Amniotic stem cell (primary cell): Measurements from ENCODE around the gene PIP5K1B.

Source experiments
- DNase-seq: peaks from one replicate; lab custom pipeline; 2025; lab: John Stamatoyannopoulos, UW

PIP5K1B gene

DNA sequence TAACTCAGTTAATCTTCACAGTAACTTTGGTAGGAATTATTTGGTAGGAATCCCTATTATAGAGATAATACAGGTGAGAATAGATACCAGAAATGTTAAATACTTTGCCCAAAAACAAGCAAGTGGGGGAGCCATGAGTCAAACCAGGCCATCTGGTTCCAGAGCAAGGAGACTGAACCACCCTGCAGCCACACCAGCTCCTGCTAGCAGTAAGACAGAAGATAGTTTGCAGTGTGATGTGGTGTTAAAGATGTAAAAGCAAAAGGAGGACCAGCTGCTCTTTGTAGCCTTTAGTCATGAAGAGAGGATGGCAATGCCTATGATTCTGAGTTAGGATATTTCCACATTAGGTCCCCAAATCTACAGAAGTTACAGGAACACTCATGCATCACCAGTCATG lies 207.5 kb downstream of the PIP5K1B start:
- no peak for DNase-seq

DNA sequence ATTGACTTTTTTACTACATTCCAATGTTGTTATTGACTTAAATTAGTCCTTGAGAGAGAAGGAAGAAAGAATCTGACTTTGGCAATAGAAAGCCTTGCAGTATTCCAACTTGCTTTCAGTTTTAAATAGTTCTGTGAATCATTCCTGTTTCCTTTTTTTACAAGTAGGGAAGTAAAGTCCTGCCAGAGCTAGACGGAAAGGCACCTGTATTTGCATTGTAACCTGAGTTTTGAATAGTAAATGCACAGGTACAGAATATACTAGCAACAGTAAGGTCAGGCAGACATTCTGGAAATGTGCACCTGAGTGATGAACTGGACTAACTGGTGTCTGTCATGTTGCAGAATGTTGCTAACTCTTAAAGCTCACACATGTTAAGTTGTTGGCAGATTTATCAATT lies 208.0 kb downstream of the PIP5K1B start:
- no peak for DNase-seq

DNA sequence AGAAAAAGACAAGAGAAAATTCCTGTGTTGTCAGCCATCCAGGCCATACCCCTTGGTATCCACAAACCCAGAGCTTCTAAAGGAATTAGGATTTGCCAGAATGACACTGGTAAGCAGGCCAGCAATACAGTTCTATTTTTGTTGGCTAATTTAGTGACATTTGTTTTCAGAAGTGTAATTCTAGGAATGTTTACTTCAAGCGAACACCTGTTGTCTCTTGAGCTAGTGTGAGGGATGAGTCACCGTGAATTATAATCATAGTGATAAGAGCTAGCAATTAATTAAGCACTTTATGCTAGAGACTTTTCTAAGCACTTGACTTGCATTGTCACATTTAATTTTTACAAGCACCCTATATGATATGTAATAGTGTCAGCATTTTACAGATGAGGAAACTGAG lies 209.7 kb downstream of the PIP5K1B start:
- no peak for DNase-seq

DNA sequence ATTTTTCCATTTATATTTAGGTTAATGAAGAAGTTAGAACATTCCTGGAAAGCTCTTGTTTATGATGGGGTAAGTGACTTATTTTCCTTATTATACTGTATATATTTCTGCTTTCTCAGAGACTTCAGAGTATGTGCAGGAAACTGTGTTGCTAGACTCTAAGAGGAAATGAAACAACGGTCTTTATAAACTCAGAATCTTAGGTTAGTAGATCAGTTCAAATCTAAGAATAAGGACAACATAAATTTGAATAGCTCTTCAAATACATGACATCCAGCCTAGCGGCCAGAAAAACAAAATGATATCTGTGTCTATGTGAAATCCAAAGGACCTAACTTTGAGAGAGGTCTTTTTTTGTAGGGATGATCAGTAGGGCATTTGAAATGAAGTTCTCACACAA lies 214.6 kb downstream of the PIP5K1B start:
- no peak for DNase-seq

DNA sequence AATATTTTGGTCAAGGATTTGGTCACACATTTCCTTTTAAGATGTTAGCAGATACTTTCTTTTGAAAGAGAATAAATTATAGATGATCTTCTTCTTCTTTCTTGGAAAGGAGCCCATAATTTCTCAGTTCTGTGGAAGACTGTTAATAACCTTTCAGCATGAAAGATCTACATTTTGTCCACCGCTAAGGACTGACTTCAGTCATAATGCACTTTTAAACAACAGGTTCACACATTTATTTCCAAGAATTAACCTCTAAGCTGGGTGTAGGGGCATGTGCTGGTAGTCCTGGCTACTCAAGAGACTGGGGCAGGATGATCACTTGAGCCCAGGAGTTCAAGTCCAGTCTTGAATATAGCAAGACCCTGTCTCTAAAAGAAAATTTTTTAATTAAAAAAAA lies 215.9 kb downstream of the PIP5K1B start:
- DNase-seq: no peak

DNA sequence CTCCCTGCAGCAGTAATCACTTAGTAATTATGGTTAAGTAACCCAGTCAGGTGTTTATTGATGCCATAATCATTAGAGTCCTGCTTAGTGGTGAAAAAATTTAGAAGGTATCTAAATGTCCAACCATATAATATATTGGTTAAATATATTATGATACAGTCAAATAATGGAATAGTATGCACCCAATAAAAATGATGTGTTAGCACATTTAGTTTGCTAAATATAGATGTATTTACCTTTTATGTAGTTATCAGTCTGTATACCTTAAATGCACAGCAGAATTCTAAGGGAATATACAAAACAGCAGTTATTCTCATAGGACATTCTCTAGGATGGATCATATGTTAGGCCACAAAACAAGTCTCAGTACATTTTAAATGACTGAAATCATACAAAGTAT lies 218.4 kb downstream of the PIP5K1B start:
- DNase-seq: no peak

DNA sequence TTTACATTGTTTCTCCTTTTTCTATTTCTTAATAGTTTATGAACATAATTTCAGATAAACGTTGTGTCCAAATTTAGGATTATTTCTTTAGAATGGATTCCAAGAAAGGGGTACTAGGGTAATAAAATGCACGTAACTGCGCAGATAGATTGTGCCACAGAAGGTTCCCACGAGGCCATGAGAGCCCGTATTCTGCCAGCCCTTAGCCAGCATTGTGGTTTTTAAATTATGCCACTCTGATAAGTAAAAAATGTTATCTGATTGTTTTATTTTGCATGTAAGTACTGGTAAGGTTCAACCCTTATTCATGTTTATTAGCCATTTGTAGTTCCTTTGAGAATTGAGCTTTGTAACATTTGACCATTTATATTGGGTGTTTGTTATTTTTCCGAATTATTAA lies 220.1 kb downstream of the PIP5K1B start:
- DNase-seq: no peak

DNA sequence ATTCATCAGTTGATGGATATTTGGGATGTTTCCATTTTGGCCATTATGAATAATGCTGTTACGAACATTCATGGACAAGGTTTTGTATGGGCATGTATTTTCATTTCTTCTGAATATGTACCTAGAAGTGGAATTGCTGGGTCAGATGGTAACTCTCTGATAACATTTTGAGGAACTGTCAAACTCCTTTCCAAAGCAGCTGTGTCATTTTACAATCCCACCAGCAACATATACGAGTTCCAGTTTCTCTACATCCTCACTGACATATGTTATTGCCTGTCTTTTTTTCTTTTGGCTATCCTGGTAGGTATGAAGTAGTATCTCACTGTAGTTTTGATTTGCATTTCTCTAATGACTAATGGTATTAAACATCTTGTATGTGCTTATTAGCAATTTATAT lies 222.1 kb downstream of the PIP5K1B start:
- DNase-seq: no peak

DNA sequence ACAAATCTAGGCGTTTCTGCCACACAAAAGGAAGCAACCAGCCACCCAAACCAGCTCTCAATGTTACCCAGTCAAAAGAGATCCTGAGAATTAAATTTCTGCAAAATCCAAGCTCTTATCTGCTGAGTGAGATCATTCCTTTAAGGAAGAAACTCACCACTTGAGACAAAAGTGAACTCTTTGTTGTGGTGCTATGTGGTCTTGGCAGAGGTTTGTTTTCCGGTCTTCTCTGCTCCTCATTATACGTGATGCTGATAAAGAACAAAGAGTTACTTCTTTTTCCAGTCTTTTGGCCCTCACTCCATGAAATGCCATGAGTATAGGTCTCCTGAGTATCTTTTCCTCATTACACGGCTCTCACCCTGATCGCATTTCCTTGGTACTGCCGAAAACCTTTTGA lies 226.8 kb downstream of the PIP5K1B start:
- DNase-seq: no peak

DNA sequence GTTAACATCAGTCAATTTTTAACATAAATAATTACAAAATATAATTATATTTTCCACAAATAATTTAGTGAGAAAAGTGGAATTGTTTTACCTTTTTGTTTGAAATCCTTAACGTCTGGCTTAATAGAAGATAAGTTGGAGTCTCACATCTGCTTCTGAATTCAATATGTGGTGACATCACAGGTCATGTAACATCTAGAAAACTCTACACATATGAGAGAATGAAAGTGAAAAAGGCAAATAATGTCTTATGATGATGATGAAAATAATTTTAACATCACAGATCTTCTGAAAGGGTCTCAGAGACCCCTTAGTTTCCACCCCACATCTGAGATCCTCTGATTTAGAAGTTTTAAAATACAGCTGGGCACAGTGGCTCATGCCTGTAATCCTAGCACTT lies 227.4 kb downstream of the PIP5K1B start:
- no peak for DNase-seq

DNA sequence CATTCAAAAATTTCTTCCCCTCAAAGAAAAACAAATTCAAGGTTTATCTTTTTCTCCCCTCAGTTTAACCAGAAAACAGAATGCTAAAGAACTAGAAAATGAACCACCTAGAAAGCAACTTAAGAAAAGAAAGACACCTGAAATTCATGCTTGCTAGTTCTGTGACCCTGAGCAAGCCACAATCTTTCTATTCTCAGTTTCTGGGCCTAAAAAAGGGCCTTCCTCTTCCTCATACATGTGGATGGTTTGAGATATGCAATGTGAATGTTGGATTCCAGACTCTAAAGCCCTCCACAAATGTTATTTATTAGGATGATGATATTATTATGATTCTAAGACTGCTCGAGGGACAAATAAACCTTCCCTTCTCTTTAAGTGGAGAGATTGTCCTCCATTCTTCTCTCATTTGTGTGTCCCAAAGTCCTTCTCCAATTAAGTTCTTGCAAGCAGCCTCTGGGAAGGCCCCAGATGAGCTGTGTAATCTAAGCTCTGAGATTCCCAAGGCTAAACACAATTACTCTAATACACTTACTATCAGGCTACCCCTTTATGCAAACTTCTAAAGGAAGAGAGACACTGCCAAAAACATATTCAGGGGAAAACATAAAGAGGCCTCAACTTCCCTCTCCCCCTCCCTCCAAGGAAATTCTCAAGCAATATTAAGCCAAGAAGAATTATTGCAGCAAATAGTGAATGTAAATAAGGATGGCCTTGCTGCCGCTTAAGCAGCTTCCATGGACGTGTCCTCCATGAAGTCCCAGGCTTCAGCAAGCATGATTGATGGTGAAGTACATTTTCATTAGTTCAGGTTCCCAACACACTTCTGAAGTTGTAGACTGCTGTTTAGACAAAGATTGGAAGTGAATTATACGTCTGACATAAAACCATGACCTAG lies 228.6 kb downstream of the PIP5K1B start:
- no peak for DNase-seq

DNA sequence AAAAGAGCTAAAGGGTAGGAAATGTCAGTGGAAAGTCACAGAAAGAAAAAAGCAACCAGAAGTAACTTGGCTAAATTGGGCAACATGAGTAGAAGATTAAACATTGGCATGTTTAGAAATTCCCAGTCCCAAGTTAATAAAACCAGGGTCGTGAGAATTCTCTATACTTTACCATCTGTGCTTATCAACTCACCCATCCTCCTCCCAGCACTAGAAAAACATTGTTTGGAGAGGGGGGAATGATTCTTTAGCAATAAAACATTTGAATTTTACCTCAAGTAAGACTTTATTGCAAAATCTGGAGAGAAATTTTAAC lies 229.2 kb downstream of the PIP5K1B start:
- DNase-seq: no peak

DNA sequence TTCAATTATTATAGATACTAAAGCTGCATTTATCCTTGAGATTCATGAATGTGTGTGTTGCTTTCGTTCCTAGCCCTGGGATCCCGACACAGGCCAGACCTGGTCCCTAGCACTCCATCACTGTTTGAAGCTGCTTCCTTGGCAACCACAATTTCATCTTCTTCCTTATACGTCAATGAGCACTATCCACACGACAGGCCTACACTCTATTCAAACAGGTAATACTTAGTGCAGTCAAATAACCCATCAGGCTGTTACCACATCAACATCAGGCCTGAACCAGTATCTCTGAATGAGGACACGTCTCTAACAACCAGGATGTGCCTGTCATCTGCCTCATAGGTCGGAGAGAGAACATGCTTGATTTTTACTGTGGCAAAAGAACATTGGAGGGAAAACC lies 235.5 kb downstream of the PIP5K1B start:
- no peak for DNase-seq

DNA sequence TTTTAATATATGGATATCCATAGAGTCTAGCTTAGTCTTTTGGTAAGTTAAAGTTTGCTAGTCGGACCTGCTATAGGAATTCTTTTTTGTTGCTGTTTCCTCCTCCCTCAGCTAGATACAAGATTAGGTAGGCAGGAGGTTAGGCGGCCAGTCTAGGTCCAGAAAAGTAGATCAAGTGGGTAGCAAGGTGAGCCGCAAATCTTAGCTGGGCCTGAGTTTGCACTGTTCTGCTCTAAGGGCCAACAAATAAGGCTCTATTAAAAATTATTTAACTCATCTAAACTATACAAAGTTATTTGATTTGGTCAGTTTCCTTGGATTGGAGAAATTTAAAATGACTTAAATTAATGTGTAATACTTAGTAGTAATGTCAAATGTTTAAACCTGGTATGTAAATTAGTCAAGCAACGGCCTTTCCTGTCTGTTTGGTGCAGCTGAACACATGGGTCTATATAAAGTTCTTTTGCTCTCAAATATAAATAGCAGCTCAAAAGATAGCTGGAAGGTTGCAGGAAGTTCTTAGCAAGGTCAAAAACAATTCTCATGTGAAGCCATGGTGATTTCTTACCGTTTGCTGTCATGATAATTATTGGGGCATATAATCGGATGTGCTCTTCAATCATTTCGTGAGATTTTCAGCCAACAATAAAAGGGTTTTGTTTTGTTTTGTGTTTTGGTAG lies 236.9 kb downstream of the PIP5K1B start:
- DNase-seq: no peak

DNA sequence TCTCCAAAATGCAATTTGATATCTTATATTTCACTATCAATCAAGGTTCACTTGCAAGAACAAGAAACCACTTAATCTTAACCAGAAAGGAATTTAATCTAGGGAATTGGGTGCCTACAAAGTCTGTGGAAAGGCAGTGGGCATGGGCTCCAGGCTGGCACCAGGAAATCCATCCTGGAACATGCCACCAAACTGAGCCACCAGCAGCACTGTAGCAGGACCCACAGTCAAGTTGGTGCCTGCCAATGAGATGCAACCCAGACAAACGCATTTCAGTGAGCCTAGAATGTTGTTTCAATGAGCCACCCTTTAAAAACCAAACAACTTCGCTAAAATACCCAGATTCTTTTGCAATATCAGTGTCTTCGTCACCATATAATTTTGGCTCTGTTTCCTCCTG lies 237.8 kb downstream of the PIP5K1B start:
- no peak for DNase-seq

DNA sequence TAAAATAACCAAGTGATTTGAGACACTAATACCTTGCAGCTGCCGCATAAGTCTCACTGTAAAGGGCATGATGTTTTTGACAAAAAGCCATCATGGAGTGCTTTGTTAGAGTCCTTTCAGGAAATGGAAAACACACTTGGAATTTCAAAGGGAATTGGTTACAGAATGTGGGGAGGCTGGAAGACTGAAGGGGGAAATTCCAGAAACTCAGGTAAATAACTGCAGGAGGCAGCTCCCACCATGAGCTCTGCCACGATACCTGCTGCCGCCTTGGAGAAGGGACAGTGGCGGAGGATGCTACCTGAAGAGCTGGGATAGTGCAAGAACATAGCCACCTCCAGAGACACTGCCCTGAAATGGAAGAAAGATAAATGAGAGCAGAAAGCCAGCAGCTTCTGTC lies 242.0 kb downstream of the PIP5K1B start:
- DNase-seq: no peak

DNA sequence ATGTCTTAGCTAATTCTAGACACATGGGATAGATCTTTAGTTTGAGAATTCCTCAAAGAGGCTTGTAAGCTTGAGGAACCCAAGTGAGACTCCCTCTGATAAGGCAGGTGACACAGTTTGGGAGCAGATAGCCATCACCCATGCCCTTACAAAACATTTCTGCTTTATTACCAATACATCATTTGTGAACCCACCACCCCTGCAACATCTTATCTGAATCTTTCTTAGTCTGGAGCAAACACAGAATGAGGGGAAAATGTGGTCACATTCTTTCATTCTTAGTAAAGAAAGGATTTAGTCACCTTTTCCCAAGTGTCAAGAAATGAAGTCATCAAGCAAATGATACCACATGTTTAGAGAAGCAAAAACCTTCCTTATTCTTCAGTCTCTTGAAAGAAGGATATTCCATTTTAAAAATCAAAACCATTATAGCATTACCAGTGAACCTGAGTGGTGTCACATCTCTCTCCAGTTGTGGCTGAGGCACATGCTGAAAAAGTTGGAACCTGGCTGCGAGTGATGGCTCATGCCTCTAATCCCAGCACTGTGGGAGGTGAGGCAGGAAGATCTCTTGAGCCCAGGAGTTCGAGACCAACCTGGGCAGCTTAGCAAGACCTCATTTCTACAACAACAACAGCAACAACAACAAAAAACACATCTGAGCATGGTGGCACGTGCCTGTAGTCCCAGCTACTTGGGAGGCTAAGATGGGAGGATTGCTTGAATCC lies 243.0 kb downstream of the PIP5K1B start:
- DNase-seq: no peak

DNA sequence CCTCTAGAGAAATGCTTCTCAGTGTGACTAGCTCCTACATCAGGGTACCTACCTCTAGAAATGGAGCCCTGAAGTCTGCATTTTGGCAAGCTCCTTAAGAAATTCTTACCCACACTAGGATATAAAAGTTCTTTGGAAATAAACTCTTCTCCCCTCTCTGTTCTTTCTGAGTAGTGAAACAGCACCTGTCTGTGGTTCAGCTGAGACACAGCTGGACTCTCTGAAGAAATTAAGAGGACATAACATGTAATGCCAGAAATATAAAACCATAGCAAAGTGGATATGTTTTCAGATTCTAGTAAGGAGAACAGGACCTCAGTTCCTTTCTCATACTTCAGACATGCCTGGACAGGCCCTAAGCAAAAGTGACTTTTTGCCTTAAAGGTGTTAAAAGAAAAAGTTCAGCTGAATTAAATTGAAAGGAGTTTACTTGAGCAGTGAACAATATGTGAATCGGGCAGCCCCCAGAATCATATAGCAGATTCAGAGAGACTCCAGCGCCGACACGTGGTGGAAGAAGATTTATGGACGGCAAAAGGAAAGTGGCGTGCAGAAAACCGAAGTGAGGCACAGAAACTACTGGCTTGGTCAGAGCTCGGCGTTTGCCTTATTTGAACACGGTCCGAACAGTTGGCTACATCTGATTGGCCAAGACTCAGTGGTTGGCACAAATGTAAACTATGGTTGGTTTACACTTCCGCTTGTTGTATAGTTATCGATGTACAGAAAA lies 244.4 kb downstream of the PIP5K1B start:
- DNase-seq: no peak

DNA sequence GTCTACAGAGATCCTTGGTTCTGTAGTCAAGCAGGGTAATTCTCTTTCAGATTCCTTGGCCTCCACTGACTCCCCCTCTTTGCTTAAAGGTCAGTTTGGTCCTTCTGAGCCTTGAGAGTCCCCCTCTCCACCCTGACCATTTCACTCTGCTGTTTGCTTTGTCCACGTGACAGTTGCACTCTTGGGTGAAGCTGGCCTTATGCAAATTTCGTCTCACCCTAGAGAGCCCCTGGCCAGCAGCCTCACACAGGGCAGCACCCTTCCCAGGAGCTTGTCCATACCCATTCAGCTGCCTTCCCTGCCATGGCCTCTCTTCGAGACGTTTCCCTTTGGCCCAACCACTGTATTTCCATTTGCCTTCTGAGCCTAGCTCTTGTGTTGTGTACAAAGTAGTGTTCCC lies 245.1 kb downstream of the PIP5K1B start:
- no peak for DNase-seq

DNA sequence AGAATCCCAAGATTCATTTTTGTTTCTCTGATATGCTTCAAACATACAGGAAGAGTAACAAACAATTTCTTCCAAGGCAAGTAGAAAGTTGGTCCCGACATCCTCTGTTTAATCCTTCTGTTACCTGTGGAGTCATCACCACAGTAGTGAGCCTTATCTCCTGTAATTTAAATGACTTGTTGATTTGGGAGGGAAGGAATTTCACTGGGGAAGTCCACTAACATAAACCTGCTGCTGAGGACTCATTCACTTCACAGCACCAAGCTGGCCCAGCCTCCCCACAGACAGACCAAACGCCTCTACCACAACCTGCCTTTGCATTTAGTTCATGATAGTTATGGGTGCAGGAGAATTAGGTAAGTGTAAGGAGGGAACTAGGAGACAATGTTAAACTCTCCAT lies 245.6 kb downstream of the PIP5K1B start:
- DNase-seq: no peak

DNA sequence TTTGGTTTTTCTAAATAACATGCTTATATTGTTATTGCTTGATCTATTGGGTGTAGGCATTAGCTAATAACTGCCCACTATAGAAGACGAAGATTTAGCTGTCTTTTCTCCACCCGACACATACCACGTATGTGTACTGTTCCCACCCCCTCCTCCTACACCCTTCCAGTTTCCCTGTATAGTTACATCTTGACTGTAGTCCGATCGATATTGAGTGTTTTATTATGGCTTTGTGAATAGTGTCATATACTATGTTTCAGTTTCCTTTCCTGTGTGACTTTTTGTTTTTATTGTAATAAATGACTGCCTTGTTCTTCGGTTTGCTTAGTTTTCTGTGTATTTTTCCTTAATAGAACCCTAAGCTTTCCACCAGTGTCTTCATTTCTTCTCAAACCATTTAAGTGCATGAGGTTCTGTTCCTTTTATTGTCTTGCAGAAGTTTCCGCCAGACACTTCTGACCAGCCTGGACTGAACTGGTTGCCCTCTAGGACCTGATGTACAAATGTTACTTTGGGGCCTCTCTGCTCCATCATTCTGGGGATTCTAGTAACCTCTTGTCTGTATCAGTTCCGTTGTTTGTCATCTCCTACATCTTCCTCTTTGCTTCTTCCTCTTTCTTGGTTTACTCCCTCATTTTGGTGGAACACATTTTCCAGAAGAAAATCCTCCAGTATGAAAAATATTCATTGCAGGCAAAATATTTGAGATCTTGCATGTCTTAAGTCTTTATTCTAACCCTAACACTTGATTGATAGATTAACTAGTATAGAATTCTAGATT lies 247.0 kb downstream of the PIP5K1B start:
- DNase-seq: no peak

DNA sequence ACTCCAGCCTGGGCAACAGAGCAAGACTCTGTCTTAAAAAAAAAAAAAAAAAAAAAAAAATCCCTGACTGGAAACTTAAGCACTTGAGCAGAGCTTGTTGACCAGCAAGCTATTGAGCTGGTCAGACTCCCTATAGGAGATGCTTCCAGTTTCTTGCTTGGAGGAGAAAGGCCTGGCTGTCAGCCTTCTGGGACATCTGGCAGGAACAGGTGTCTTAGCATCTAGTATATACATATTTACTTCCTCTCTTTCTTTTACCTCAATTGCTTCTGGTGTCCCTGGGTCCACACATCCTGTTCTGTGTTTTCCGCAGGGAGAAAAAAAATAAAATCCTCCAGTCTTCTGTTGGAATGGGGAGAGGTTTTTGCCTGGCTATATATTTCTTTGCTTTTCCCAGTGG lies 248.7 kb downstream of the PIP5K1B start:
- no peak for DNase-seq
